OCI-LY1 (cell line): ENCODE measurements around the gene THNSL1.

Experiments
- CTCF ChIP-seq: fragments of 200-600 bp; sonication (generic), shearing (Covaris generic); IDR thresholded peaks from 2 replicates; pipeline ENCODE4 v1.5.1; 2017; ENCODE audit warnings: mild to moderate bottlenecking, antibody characterized with exemption, low read length, moderate library complexity, mixed read lengths
- EZH2 ChIP-seq: fragments of 200-600 bp; sonication (generic), shearing (Covaris generic); IDR thresholded peaks from 2 replicates; pipeline ENCODE4 v1.8.0; 2017; ENCODE audit warnings: borderline replicate concordance, mixed run types, mild to moderate bottlenecking, antibody characterized with exemption, low read length, moderate library complexity, mixed read lengths

GRCh38 chr10:25046641-25047040, 30.2 kb downstream of the THNSL1 start:
- no peak for TF ChIP-seq CTCF
- no peak for TF ChIP-seq EZH2
